Brain microvascular endothelial cell (primary cell): Measurements from ENCODE around the gene DCAF12L2.
"Not testable (repeated sequence)": the region's sequence is repeated elsewhere in the genome, so short reads cannot be mapped to it uniquely, and the experiment has no call there.

ENCODE experiments used
- DNase-seq: peaks from one replicate; pipeline ENCODE4 v3.0.0-alpha.2; 2020
- H3K27ac ChIP-seq: fragments of 250-450 bp; sonication (Bioruptor Pico); 2 replicates; pipeline ENCODE4 v1.5.1; 2020; ENCODE audit warnings: mild to moderate bottlenecking, moderate library complexity
- H3K27me3 ChIP-seq: fragments of 250-450 bp; sonication (Bioruptor Pico); replicated peaks from 2 replicates; pipeline ENCODE4 v1.5.1; 2020; ENCODE audit warnings: mild to moderate bottlenecking
- H3K36me3 ChIP-seq: fragments of 250-450 bp; sonication (Bioruptor Pico); replicated peaks from 2 replicates; pipeline ENCODE4 v1.5.1; 2020; ENCODE audit warnings: mild to moderate bottlenecking
- H3K4me3 ChIP-seq: 2 replicates; pipeline ENCODE4 v1.5.1; 2011; ENCODE audit warnings: low read depth, mild to moderate bottlenecking, control low read depth, low read length, moderate library complexity
- in situ Hi-C: cut with HindIII; loops from 2 replicates; pipeline ENCODE4 v1.10.0; 2017; ENCODE audit warnings: low sequenced_read_pairs, low pct_ligation_motif_present
- TF ChIP-seq, protein P1 (sequence below): IDR thresholded peaks from 2 replicates; pipeline ENCODE4 v1.5.1; 2011; ENCODE audit warnings: low read depth, mild to moderate bottlenecking, moderate library complexity, low read length, control low read depth, inconsistent platforms; ENCODE audit errors: missing control alignments

The DCAF12L2 gene

DNA sequence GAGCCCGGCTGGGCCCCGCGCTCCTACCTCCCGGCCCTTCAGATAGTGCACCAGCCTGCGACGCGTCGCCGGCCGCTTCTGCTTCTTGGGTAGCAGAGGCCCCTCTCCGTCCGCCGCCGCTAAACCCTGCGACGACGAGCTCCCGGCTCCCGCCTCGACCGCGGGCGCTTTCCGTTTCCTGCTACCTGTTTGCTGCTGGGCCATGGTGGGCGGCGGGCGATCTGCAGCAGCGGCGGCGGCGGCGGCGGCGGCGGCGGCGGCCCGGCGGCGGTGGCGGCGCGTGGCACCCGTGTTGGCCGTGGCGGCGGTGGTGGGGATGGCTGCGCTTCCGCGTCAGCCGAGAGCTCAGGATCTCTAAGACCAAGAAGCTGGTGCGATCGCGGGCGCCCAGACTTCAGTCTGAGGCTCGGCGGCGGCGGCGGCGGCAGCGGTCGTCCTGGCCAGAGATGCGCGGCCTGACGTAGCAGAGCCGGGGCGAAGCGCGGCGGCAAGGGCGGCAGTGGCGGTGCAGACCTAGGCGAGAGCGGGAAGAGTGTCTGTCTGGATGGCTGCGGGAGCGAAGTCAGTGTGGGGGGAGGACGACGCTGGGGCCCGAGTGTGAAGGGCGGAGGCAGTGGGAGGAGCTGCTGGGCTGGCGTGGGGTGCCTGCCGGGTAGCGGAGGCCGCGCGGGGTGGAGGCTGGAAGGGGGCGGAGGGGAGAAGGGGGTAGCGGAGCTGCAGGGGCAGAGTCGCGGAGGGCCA lies at the start of gene DCAF12L2:
Gene DCAF12L2, minus strand, starts transcription at position 569 of the 741 bp plus-strand sequence. Its CDS starts 365 bp downstream, at position 204.
- no peak within 1 kb of the TSS for H3K4me3 ChIP-seq
- in situ Hi-C loops = no loop called here
- TF ChIP-seq, protein P1, sequence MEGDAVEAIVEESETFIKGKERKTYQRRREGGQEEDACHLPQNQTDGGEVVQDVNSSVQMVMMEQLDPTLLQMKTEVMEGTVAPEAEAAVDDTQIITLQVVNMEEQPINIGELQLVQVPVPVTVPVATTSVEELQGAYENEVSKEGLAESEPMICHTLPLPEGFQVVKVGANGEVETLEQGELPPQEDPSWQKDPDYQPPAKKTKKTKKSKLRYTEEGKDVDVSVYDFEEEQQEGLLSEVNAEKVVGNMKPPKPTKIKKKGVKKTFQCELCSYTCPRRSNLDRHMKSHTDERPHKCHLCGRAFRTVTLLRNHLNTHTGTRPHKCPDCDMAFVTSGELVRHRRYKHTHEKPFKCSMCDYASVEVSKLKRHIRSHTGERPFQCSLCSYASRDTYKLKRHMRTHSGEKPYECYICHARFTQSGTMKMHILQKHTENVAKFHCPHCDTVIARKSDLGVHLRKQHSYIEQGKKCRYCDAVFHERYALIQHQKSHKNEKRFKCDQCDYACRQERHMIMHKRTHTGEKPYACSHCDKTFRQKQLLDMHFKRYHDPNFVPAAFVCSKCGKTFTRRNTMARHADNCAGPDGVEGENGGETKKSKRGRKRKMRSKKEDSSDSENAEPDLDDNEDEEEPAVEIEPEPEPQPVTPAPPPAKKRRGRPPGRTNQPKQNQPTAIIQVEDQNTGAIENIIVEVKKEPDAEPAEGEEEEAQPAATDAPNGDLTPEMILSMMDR = no peak
- H3K27ac ChIP-seq = no peak within 1 kb of the TSS
- no peaks in the 10 kb centered on the region for H3K27me3 ChIP-seq
- no peaks in the 10 kb centered on the region for H3K36me3 ChIP-seq
- DNase-seq = no peak

DNA sequence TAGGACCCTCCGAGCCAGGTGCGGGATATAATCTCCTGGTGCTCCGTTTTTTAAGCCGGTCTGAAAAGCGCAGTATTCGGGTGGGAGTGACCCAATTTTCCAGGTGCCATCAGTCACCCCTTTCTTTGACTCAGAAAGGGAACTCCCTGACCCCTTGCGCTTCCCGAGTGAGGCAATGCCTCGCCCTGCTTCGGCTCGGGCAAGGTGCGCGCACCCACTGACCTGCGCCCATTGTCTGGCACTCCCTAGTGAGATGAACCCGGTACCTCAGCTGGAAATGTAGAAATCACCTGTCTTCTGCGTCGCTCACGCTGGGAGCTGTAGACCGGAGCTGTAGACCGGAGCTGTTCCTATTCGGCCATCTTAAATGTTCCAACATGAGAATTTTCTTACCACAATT lies 24.8 kb upstream of the DCAF12L2 start:
- H3K27ac ChIP-seq, in situ Hi-C loops, DNase-seq, H3K27me3 ChIP-seq, H3K36me3 ChIP-seq, H3K4me3 ChIP-seq: not testable (repeated sequence)

DNA sequence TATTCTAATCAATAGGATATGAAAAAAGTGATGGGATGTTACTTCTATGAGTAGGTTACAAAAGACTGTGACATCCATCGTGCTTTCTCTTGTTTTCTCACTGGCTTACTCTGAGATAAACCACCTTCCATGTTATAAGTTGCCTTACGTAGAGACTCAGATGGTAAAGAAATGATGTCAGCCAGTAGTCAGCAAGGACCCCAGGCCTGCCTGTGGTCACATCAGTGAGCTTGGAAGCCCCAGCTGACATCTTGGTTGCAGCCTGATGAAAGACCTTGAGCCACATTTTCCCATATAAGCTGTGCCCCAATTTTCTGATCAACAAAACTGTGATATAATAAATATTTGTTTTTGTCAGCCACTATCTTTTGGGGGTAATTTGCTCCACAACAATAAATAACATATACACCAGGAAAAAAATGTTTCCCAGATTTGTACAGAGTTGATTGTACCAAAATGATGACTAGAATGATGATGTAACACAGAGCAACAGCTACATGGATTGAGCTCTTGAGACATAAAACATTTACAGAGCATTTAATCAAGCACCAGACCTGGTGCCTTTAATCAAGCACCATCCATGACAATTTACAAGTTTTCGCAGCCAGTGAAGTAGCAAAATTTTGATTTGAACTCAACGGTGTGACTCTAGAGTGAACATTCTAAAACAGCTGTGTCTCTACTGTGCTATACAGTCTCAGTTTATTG lies 11.2 kb upstream of the DCAF12L2 start:
- H3K27me3 ChIP-seq = no peaks in the 10 kb centered on the region
- in situ Hi-C loops = no loop called here
- TF ChIP-seq, protein P1 = no peak

DNA sequence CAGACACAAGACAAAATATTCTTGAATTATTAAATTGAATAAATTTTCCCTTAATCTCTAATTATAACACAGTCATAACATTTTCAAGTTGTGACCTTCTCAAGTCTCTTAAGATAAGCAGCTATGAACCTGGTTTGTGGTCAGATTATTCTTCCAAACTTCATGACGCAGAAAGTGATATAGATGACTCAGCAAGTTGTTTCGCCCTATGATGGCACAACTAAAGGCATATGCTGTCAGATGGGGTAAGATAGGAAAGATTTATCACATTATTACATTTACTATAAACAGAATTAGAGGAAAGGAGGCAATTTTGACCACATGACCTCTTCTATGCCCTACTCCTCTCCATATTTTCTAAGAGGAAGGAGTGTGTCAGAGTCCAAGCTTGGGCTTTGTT lies 4.6 kb upstream of the DCAF12L2 start:
- Histone ChIP-seq H3K4me3 (no peak overlapping the region), H3K36me3 (no peaks in the 10 kb centered on the region), H3K27me3 (no peaks in the 10 kb centered on the region), H3K27ac (no peak overlapping the region)
- TF ChIP-seq, protein P1 = no peak
- DNase-seq = no peak
- in situ Hi-C loops = no loop called here

More for the DNA sequence above, 11.2 kb upstream of the DCAF12L2 start:
- H3K36me3 ChIP-seq = no peaks in the 10 kb centered on the region
- DNase-seq = no peak
- no peak overlapping the region for H3K27ac ChIP-seq
- H3K4me3 ChIP-seq = no peak overlapping the region

DNA sequence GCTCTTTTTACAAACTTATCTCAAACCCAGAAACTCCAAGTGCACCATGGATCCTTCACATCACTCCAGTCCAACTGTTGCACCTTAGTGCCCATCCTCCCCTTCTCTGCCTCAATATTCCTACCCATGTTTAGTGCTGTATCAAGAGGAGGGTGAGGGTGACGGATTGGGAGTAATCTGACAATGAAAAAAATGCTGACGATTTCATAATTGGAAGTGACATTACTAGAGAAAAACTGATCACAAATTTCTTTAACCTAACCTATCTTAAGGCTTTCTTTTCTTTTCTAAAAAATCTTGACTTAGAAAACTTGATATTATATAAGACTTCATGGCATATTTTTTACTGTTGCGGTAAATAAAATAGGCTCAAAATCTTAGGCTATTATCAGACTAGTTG lies 1.5 kb upstream of the DCAF12L2 start:
- no peak for DNase-seq
- H3K4me3 ChIP-seq = no peak overlapping the region
- no peaks in the 10 kb centered on the region for H3K27me3 ChIP-seq
- H3K27ac ChIP-seq = no peak overlapping the region
- H3K36me3 ChIP-seq = no peaks in the 10 kb centered on the region
- in situ Hi-C loops = no loop called here
- TF ChIP-seq, protein P1 = no peak

DNA sequence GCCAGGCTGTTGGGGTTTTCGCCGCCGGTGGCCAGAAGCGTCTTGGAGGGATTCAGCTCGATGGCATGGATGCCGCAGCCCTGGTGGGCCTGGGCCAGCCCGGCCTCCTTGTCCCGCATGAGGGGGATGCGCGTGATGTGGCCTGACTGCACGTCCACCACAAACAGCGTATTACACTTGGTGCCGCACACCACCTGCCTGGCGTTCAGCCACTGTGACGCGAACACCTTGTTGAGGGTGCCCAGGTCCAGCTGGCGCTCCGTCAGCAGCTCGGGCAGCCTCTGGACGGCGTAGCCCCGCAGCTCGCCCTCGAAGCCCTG lies 728 bp downstream of the DCAF12L2 start:
- TF ChIP-seq, protein P1 = no peak
- in situ Hi-C loops = no loop called here
- no peak for DNase-seq
- Histone ChIP-seq H3K27me3 (no peaks in the 10 kb centered on the region), H3K4me3 (no peak overlapping the region), H3K36me3 (no peaks in the 10 kb centered on the region), H3K27ac (no peak overlapping the region)
